ENCODE data around the gene ATP5IF1.

GRCh38 chr1:28273216-28273860 is 37.4 kb downstream of the ATP5IF1 start:
- TF ChIP-seq, protein P1, sequence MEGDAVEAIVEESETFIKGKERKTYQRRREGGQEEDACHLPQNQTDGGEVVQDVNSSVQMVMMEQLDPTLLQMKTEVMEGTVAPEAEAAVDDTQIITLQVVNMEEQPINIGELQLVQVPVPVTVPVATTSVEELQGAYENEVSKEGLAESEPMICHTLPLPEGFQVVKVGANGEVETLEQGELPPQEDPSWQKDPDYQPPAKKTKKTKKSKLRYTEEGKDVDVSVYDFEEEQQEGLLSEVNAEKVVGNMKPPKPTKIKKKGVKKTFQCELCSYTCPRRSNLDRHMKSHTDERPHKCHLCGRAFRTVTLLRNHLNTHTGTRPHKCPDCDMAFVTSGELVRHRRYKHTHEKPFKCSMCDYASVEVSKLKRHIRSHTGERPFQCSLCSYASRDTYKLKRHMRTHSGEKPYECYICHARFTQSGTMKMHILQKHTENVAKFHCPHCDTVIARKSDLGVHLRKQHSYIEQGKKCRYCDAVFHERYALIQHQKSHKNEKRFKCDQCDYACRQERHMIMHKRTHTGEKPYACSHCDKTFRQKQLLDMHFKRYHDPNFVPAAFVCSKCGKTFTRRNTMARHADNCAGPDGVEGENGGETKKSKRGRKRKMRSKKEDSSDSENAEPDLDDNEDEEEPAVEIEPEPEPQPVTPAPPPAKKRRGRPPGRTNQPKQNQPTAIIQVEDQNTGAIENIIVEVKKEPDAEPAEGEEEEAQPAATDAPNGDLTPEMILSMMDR (IDR thresholded peaks at IDR 0.05; ENCODE audit: low read length) = no peak
- TF ChIP-seq EZH2 (IDR thresholded peaks at IDR 0.05; ENCODE audit: borderline replicate concordance, low read length) = no peak

Data from OCI-LY1 (cell line).